Liver (tissue), 3 donors: Measurements from ENCODE around the gene TYW5.

ENCODE experiments used
- ATF3 ChIP-seq: IDR thresholded peaks from 2 replicates; pipeline ENCODE4 v1.6.1; 2016; ENCODE audit warnings: antibody characterized with exemption
- CTCF ChIP-seq: fragments of 150-350 bp; IDR thresholded peaks from 2 replicates; pipeline ENCODE4 v1.5.1; 2017; ENCODE audit warnings: improper control_type of control experiment, low read depth, low read length; ENCODE audit not compliant: missing input control
- EGR1 ChIP-seq, 2 donors: IDR thresholded peaks; 2 replicates each; pipeline ENCODE4 v1.6.1; 2016 to 2018; ENCODE audit warnings: antibody characterized with exemption in 2 of 2, low read depth in 2 of 2
- FOXA1 ChIP-seq: IDR thresholded peaks from 2 replicates; pipeline ENCODE4 v1.6.1; 2016; ENCODE audit warnings: antibody characterized with exemption
- HNF4A ChIP-seq, 2 donors: conservative IDR thresholded peaks; 2 replicates each; pipeline ENCODE4 v1.6.1; 2016; ENCODE audit warnings: antibody characterized with exemption in 2 of 2, mild to moderate bottlenecking in 2 of 2
- JUND ChIP-seq, 2 donors: IDR thresholded peaks; 2 replicates each; pipeline ENCODE4 v1.6.1; 2016; ENCODE audit warnings: antibody characterized with exemption in 2 of 2
- MAX ChIP-seq: IDR thresholded peaks from 2 replicates; pipeline ENCODE4 v1.6.1; 2016; ENCODE audit warnings: antibody characterized with exemption
- NR2F2 ChIP-seq: IDR thresholded peaks from 2 replicates; pipeline ENCODE4 v1.6.1; 2016; ENCODE audit warnings: antibody characterized with exemption
- RAD21 ChIP-seq, 2 donors: IDR thresholded peaks; 2 replicates each; pipeline ENCODE4 v1.6.1; 2016; ENCODE audit warnings: antibody characterized with exemption in 2 of 2, mild to moderate bottlenecking in 2 of 2
- REST ChIP-seq: IDR thresholded peaks from 2 replicates; pipeline ENCODE4 v1.6.1; 2016; ENCODE audit warnings: antibody characterized with exemption, mild to moderate bottlenecking
- RXRA ChIP-seq, 2 donors: IDR thresholded peaks; 2 replicates each; pipeline ENCODE4 v1.6.1; 2017 to 2018; ENCODE audit warnings: antibody characterized with exemption in 2 of 2, mild to moderate bottlenecking in 1 of 2
- SP1 ChIP-seq: IDR thresholded peaks from 2 replicates; pipeline ENCODE4 v1.6.1; 2018; ENCODE audit warnings: antibody characterized with exemption, mild to moderate bottlenecking
- TAF1 ChIP-seq: conservative IDR thresholded peaks from 2 replicates; pipeline ENCODE4 v1.6.1; 2016; ENCODE audit warnings: antibody characterized with exemption, mild to moderate bottlenecking
- ZBTB33 ChIP-seq: IDR thresholded peaks from 2 replicates; pipeline ENCODE4 v1.6.1; 2016; ENCODE audit warnings: antibody characterized with exemption
- donor health status: healthy.
- donor health status: healthy.

- TF ChIP-seq CTCF (no peak), EGR1 (IDR thresholded peaks at IDR 0.05; ENCODE audit: low read depth in 2 of 2) (no peak), TAF1 (no peak), SP1 (no peak), NR2F2 (no peak), JUND (IDR thresholded peaks at IDR 0.05) (no peak), RAD21 (IDR thresholded peaks at IDR 0.05) (no peak), HNF4A (conservative IDR thresholded peaks at IDR 0.05) (no peak), FOXA1 (no peak), MAX (no peak), REST (no peak), RXRA (IDR thresholded peaks at IDR 0.05) (no peak), ATF3 (no peak), ZBTB33 (no peak)
Measured at GRCh38 chr2:199943373-199943772, 11.9 kb downstream of the TYW5 start.
